HepG2 (cell line): ENCODE data around the gene SPEM2. TPM values are rescaled to one million over a fixed set of nuclear protein-coding genes. Genes with fewer than 3 reads are reported as not detected.
A peak's percentile ranks its signal among the peaks of the same experiment; 100 is the strongest.

Experiments used
- ARID2 ChIP-seq: sonication (generic); formaldehyde crosslinking; IDR thresholded peaks from 2 replicates; pipeline ENCODE4 v1.8.1; 2022; ENCODE audit warnings: mild to moderate bottlenecking, missing genetic modification reagents, borderline replicate concordance
- ARID5B ChIP-seq: IDR thresholded peaks from 2 replicates; pipeline ENCODE4 v1.4.0; 2020; ENCODE audit warnings: mild to moderate bottlenecking, missing genetic modification reagents
- FOXP1 ChIP-seq, 2 experiments: fragments of 450-650 bp in 1 of 2; IDR thresholded peaks; 2 replicates each; pipeline ENCODE4 v1.6.1; 2017 to 2018; ENCODE audit warnings: antibody characterized with exemption in 1 of 2
- GTF2F1 ChIP-seq: fragments of 150-350 bp; IDR thresholded peaks from 2 replicates; pipeline ENCODE4 v1.6.1; 2014; ENCODE audit warnings: low read length
- HMGXB4 ChIP-seq, 2 experiments: sonication (generic) in 1 of 2; formaldehyde crosslinking in 1 of 2; IDR thresholded peaks; 2 replicates each; pipeline versions ENCODE4 v1.4.0 to v1.6.1; 2018 to 2020; ENCODE audit warnings: missing genetic modification reagents in 2 of 2, borderline replicate concordance in 1 of 2, low read depth in 1 of 2, mild to moderate bottlenecking in 1 of 2, missing biosample characterization in 1 of 2
- MAZ ChIP-seq, 2 experiments: sonication (generic) in 1 of 2; formaldehyde crosslinking in 1 of 2; IDR thresholded peaks; 2 replicates each; pipeline versions ENCODE4 v1.5.0 to v1.6.1; 2012 to 2020; ENCODE audit warnings: low read depth in 2 of 2, mild to moderate bottlenecking in 2 of 2, borderline replicate concordance in 1 of 2, improper control_type of control experiment in 1 of 2, low read length in 1 of 2, missing genetic modification reagents in 1 of 2, moderate library complexity in 1 of 2
- PHF5A ChIP-seq: IDR thresholded peaks from one replicate; pipeline ENCODE4 v1.6.1; 2018; ENCODE audit warnings: low read depth, missing genetic modification reagents; ENCODE audit not compliant: unreplicated experiment
- PRDM10 ChIP-seq: sonication (generic); formaldehyde crosslinking; IDR thresholded peaks from 2 replicates; pipeline ENCODE4 v1.4.0; 2020; ENCODE audit warnings: low read depth, missing genetic modification reagents
- RCOR2 ChIP-seq: IDR thresholded peaks from 2 replicates; pipeline ENCODE4 v1.6.1; 2016; ENCODE audit warnings: missing biosample characterization, missing genetic modification reagents
- RXRB ChIP-seq: IDR thresholded peaks from 2 replicates; pipeline ENCODE4 v1.6.1; 2016; ENCODE audit warnings: borderline replicate concordance, missing genetic modification reagents, missing compliant biosample characterization
- TGIF2 ChIP-seq: IDR thresholded peaks from 2 replicates; pipeline ENCODE4 v1.6.1; 2016; ENCODE audit warnings: control low read depth, missing compliant biosample characterization
- THAP11 ChIP-seq: IDR thresholded peaks from 2 replicates; pipeline ENCODE4 v1.6.1; 2016; ENCODE audit warnings: missing biosample characterization, missing genetic modification reagents
- ZBTB7A ChIP-seq: sonication (generic); formaldehyde crosslinking; IDR thresholded peaks from 2 replicates; pipeline ENCODE4 v1.8.0; 2022; ENCODE audit warnings: mild to moderate bottlenecking, missing genetic modification reagents
- ZEB1 ChIP-seq: IDR thresholded peaks from 2 replicates; pipeline ENCODE4 v1.6.1; 2012; ENCODE audit warnings: mild to moderate bottlenecking, low read depth, inconsistent platforms; ENCODE audit not compliant: insufficient replicate concordance
- polyA plus RNA-seq, 8 experiments: library from polyadenylated mRNA; depleted of rRNA in 3 of 8; stranded (reverse) in 7 of 8; unstranded in 1 of 8; fragments of >200 nt; fragmentation: Illumina TruSeq in 4 of 8; extraction: Trizol in 4 of 8; gene quantifications; 2 replicates each; pipeline versions ENCODE4 v1.2.1 to v1.2.3, GENCODE V29; 2011 to 2016; ENCODE audit warnings: low read depth in 4 of 8, missing spikeins in 1 of 8, mixed read lengths in 1 of 8; ENCODE audit not compliant: insufficient read depth in 1 of 8
- total RNA-seq, 5 experiments: library from RNA; depleted of rRNA; stranded (reverse); fragments of >200 nt; fragmentation: Illumina TruSeq; extraction: Trizol; gene quantifications; 2 replicates each; pipeline ENCODE4 v1.2.3, GENCODE V29; 2016; ENCODE audit warnings: low read depth in 1 of 5

The SPEM2 gene
- total and polyA plus RNA-seq, 2 of the 13 experiments (the other 11 are each of a cell fraction or from before 2014, with no cell fraction given) = not detected

- TF ChIP-seq HMGXB4 (CRISPR knock-in tag; IDR thresholded peaks at IDR 0.05; ENCODE audit: borderline replicate concordance in 1 of 2, low read depth in 1 of 2) (peak in 1 of 2 experiments; percentile 43; a peak in 2 of 4 replicates), RCOR2 (no peak), PRDM10 (0 out of 2 replicates have a peak, but pooled peaks have one; percentile 41), ZEB1 (no peak), THAP11 (peak; percentile 20; the same call in 1 of the 2 replicates), RXRB (CRISPR knock-in tag) (0 out of 2 replicates have a peak, but pooled peaks have one; percentile 33), ZBTB7A (peak; percentile 85; the same call in 1 of the 2 replicates), GTF2F1 (no peak), ARID2 (0 out of 2 replicates have a peak, but pooled peaks have one; percentile 41), FOXP1 (IDR thresholded peaks at IDR 0.05) (no peak), FOXP1 (CRISPR knock-in tag; IDR thresholded peaks at IDR 0.05) (peak; percentile 38; the same call in 1 of the 2 replicates), TGIF2 (CRISPR knock-in tag) (0 out of 2 replicates have a peak, but pooled peaks have one; percentile 19), ARID5B (CRISPR knock-in tag) (peak; percentile 56), MAZ (IDR thresholded peaks at IDR 0.05; ENCODE audit: borderline replicate concordance, low read depth, low read length) (no peak), MAZ (CRISPR knock-in tag; IDR thresholded peaks at IDR 0.05; ENCODE audit: low read depth) (no peak), PHF5A (CRISPR knock-in tag) (peak; percentile 25)
Measured at GRCh38 chr17:7403043-7403726, 22.2 kb upstream of the SPEM2 start (continued).
